GM12878 (cell line): ENCODE measurements around the gene LPCAT3. TPM values are rescaled to one million over a fixed set of nuclear protein-coding genes. Genes with fewer than 3 reads are reported as not detected.
A peak's percentile ranks its signal among the peaks of the same experiment; 100 is the strongest.

Experiments
- BMI1 ChIP-seq: fragments of 450-650 bp; IDR thresholded peaks from 2 replicates; pipeline ENCODE4 v1.6.1; 2016; ENCODE audit warnings: mild to moderate bottlenecking, moderate library complexity, borderline replicate concordance
- BRCA1 ChIP-seq: IDR thresholded peaks from 2 replicates; pipeline ENCODE4 v1.6.1; 2011; ENCODE audit warnings: low read depth, low read length, improper control_type of control experiment
- DPF2 ChIP-seq: fragments of 450-650 bp; IDR thresholded peaks from 2 replicates; pipeline ENCODE4 v1.6.1; 2017; ENCODE audit warnings: mild to moderate bottlenecking
- HSF1 ChIP-seq: fragments of 150-350 bp; IDR thresholded peaks from 2 replicates; pipeline ENCODE4 v1.6.1; 2014; ENCODE audit warnings: mild to moderate bottlenecking, low read depth, low read length
- MAX ChIP-seq: IDR thresholded peaks from 2 replicates; pipeline ENCODE4 v1.6.1; 2012; ENCODE audit warnings: low read depth, low read length, improper control_type of control experiment
- MEF2B ChIP-seq: fragments of 450-650 bp; IDR thresholded peaks from 2 replicates; pipeline ENCODE4 v1.6.1; 2018; ENCODE audit warnings: mild to moderate bottlenecking, moderate library complexity; ENCODE audit not compliant: partially characterized antibody, poor library complexity, severe bottlenecking
- MLLT1 ChIP-seq: fragments of 450-650 bp; IDR thresholded peaks from 2 replicates; pipeline ENCODE4 v1.6.1; 2016; ENCODE audit warnings: mild to moderate bottlenecking
- MTA3 ChIP-seq: IDR thresholded peaks from 2 replicates; pipeline ENCODE4 v1.6.1; 2012; ENCODE audit warnings: low read length, inconsistent platforms, borderline replicate concordance
- PAX8 ChIP-seq: fragments of 450-650 bp; IDR thresholded peaks from 2 replicates; pipeline ENCODE4 v1.6.1; 2017; ENCODE audit warnings: mild to moderate bottlenecking, moderate library complexity
- PKNOX1 ChIP-seq: fragments of 450-650 bp; IDR thresholded peaks from 2 replicates; pipeline ENCODE4 v1.6.1; 2016; ENCODE audit warnings: mild to moderate bottlenecking
- RELB ChIP-seq: fragments of 450-650 bp; IDR thresholded peaks from 2 replicates; pipeline ENCODE4 v1.6.1; 2017; ENCODE audit warnings: low read depth, mild to moderate bottlenecking, moderate library complexity
- ZNF274 ChIP-seq: IDR thresholded peaks from one replicate; pipeline ENCODE4 v1.8.0; 2011; ENCODE audit not compliant: insufficient read length, insufficient read depth
- ZNF384 ChIP-seq: IDR thresholded peaks from 2 replicates; pipeline ENCODE4 v1.6.1; 2012; ENCODE audit warnings: low read depth, mild to moderate bottlenecking, low read length, improper control_type of control experiment, borderline replicate concordance
- ZNF592 ChIP-seq: fragments of 450-650 bp; IDR thresholded peaks from 2 replicates; pipeline ENCODE4 v1.6.1; 2017; ENCODE audit warnings: mild to moderate bottlenecking, moderate library complexity
- ZSCAN29 ChIP-seq: fragments of 450-650 bp; IDR thresholded peaks from 2 replicates; pipeline ENCODE4 v1.6.1; 2017; ENCODE audit warnings: mild to moderate bottlenecking, moderate library complexity
- polyA plus RNA-seq, 11 experiments: library from polyadenylated mRNA; depleted of rRNA in 4 of 11; unstranded in 6 of 11; stranded (reverse) in 5 of 11; fragments of >200 nt; fragmentation: Nextera tagmentation in 4 of 11; fragmentation: Illumina TruSeq in 1 of 11; extraction: Ambion mirVana in 4 of 11; extraction: Trizol in 1 of 11; gene quantifications; 1 replicate in 1 of 11; 2 replicates in 10 of 11; pipeline versions ENCODE4 v1.2.1 to v1.2.3, GENCODE V29; 2011 to 2016; ENCODE audit warnings: inconsistent platforms in 2 of 11, missing spikeins in 2 of 11, low read depth in 1 of 11
- total RNA-seq, 4 experiments: library from RNA; depleted of rRNA in 3 of 4; stranded (reverse); fragments of >200 nt in 3 of 4; fragmentation: Illumina TruSeq in 1 of 4; extraction: Trizol in 1 of 4; gene quantifications; 2 replicates each; pipeline versions ENCODE4 v1.2.1 to v1.2.3, GENCODE V29; 2013 to 2021
- TF ChIP-seq, protein P1 (sequence below): fragments of 450-650 bp; conservative IDR thresholded peaks from 2 replicates; pipeline ENCODE4 v1.6.1; 2017; ENCODE audit warnings: mild to moderate bottlenecking, moderate library complexity

The LPCAT3 gene
- total and polyA plus RNA-seq, 10 of the 15 experiments (the other 5 are each of a cell fraction or from before 2014, with no cell fraction given) = 2.6 to 48.3 (median 23.0) TPM

- TF ChIP-seq HSF1 (no peak), PKNOX1 (no peak), BMI1 (no peak), MTA3 (no peak), MEF2B (no peak), RELB (peak; percentile 42; the same call in 1 of the 2 replicates), BRCA1 (no peak), ZNF592 (no peak), ZNF274 (no peak), ZNF384 (no peak), ZSCAN29 (no peak), MLLT1 (0 out of 2 replicates have a peak, but pooled peaks have one; percentile 40), PAX8 (no peak), DPF2 (0 out of 2 replicates have a peak, but pooled peaks have one; percentile 16), MAX (no peak)
- TF ChIP-seq, protein P1, sequence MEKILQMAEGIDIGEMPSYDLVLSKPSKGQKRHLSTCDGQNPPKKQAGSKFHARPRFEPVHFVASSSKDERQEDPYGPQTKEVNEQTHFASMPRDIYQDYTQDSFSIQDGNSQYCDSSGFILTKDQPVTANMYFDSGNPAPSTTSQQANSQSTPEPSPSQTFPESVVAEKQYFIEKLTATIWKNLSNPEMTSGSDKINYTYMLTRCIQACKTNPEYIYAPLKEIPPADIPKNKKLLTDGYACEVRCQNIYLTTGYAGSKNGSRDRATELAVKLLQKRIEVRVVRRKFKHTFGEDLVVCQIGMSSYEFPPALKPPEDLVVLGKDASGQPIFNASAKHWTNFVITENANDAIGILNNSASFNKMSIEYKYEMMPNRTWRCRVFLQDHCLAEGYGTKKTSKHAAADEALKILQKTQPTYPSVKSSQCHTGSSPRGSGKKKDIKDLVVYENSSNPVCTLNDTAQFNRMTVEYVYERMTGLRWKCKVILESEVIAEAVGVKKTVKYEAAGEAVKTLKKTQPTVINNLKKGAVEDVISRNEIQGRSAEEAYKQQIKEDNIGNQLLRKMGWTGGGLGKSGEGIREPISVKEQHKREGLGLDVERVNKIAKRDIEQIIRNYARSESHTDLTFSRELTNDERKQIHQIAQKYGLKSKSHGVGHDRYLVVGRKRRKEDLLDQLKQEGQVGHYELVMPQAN = no peak
These were observed 90.8 kb downstream of the LPCAT3 start, which contains the start of gene ATN1 (continued) for GRCh38 chr12:6927379-6928021.
